ENCODE results near the gene SPDYE16.
"Not testable (repeated sequence)": the region's sequence is repeated elsewhere in the genome, so short reads cannot be mapped to it uniquely, and the experiment has no call there.

SPDYE16 gene

DNA sequence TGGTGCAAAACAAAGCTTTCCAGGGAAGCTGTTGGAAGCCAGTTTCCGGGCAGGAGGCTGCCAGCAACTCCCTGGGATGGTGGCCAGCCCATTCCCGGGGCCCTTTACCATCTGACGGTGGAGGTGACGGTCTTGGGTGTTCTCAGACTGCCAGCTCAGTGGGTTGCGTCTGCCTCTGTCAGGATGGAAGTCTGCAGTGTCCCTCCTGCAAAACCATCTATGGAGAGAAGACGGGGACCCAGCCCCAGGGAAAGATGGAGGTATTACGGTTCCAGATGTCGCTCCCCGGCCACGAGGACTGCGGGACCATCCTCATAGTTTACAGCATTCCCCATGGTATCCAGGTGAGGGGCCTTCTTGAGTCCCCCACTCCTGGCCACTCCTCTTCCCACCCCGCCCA lies 39.9 kb downstream of the SPDYE16 start:
- ATAC-seq (replicated peaks) = not testable (repeated sequence)

GRCh38 chr7:76502836-76503235 lies 40.3 kb downstream of the SPDYE16 start:
- not testable (repeated sequence) for H3K27me3 Mint-ChIP-seq; ATAC-seq (replicated peaks); DNase-seq; H3K4me3 Mint-ChIP-seq; H3K27ac Mint-ChIP-seq; H3K4me1 Mint-ChIP-seq; H3K9me3 Mint-ChIP-seq
- H3K36me3 Mint-ChIP-seq = peaks cover 17 to 36% of the 10 kb centered on the region in 2 donors

More for the DNA sequence above, 39.9 kb downstream of the SPDYE16 start:
- peaks cover 20 to 39% of the 10 kb centered on the region in 2 donors for H3K36me3 Mint-ChIP-seq
- H3K27me3 Mint-ChIP-seq, H3K4me3 Mint-ChIP-seq, H3K4me1 Mint-ChIP-seq, DNase-seq, H3K9me3 Mint-ChIP-seq, H3K27ac Mint-ChIP-seq: not testable (repeated sequence)

- H3K4me3 Mint-ChIP-seq; DNase-seq; H3K27me3 Mint-ChIP-seq; H3K9me3 Mint-ChIP-seq; H3K27ac Mint-ChIP-seq; H3K4me1 Mint-ChIP-seq; ATAC-seq (replicated peaks): not testable (repeated sequence)
- H3K36me3 Mint-ChIP-seq = peaks cover 14 to 34% of the 10 kb centered on the region in 2 donors
Observed at GRCh38 chr7:76502224-76502623, 40.9 kb downstream of the SPDYE16 start.

- peaks cover 10 to 19% of the 10 kb centered on the region in 2 donors for H3K36me3 Mint-ChIP-seq
- H3K27me3 Mint-ChIP-seq, H3K9me3 Mint-ChIP-seq, H3K4me3 Mint-ChIP-seq, DNase-seq, H3K4me1 Mint-ChIP-seq, H3K27ac Mint-ChIP-seq: not testable (repeated sequence)
- ATAC-seq (replicated peaks) = peak; percentile 85 to 94
Observed at GRCh38 chr7:76499924-76500241, 43.2 kb downstream of the SPDYE16 start.

DNA sequence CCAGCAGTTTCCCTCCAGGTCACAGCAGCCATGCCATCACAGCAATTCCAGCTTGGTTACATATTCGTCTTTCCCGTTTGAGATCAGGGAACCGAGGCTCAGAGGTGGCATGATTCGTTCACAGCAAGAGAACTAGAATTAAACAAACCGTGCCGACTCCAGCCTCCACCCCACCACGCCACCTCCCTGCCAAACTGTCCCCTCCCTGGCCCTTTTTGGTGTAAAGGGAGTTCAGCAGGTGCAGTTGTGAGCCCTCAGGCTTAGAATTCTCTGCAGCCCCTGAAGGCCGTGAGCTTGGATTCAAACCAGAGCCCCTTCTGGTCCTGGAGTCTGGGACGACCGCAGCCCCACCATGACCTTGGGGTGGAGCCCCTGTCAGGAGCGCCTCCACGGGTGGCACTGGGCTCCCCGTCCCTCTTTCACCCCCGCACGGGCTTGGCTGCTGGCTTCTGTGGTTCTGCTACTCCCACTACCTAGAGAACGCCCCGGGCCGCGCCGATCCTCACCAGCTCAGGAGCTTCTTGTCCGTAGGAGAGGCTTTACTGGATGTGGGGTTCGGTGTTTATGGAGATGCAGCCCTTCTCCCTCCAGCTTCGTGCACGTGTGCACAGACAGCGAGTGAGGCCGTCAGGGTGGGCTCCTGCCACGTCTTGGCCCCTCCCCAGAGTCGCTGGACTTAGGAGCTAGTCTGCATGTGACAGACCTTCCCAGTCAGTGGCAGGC lies 43.7 kb downstream of the SPDYE16 start:
- H3K36me3 Mint-ChIP-seq = peaks cover 5 to 14% of the 10 kb centered on the region in 2 donors
- DNase-seq, H3K4me1 Mint-ChIP-seq, H3K27me3 Mint-ChIP-seq, H3K9me3 Mint-ChIP-seq, H3K27ac Mint-ChIP-seq, H3K4me3 Mint-ChIP-seq: not testable (repeated sequence)
- peak; percentile 12 to 15 for ATAC-seq (replicated peaks)

DNA sequence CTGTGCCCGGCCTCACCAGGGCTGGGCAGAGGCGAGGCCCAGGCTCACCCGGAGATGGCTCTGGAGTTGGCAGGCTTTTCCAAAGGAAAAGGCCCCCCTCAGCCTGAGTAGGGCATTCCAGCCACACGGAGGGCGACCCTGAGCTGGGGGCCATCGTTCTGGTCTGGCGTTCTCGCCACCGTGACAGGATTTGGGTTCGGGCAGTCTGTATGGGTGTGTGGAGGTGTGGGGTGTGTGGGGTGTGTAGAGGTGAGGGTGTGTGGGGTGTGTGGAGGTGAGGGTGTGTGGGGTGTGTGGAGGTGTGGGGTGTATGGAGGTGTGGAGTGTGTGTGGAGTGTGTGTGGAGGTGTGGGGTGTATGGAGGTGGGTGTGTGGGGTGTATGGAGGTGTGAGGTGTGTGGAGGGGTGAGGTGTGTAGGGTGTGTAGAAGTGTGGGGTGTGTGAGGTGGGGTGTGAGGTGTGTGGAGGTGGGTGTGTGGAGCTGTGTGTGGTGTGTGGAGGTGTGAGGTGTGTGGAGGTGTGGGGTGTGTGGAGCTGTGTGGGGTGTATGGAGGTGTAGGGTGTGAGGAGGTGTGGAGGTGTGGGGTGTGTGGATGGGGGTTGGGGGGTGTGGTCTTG lies 44.4 kb downstream of the SPDYE16 start:
- DNase-seq; H3K27me3 Mint-ChIP-seq; H3K4me1 Mint-ChIP-seq; H3K27ac Mint-ChIP-seq; ATAC-seq (replicated peaks); H3K9me3 Mint-ChIP-seq; H3K4me3 Mint-ChIP-seq: not testable (repeated sequence)
- H3K36me3 Mint-ChIP-seq = peaks cover 5 to 14% of the 10 kb centered on the region in 2 donors

DNA sequence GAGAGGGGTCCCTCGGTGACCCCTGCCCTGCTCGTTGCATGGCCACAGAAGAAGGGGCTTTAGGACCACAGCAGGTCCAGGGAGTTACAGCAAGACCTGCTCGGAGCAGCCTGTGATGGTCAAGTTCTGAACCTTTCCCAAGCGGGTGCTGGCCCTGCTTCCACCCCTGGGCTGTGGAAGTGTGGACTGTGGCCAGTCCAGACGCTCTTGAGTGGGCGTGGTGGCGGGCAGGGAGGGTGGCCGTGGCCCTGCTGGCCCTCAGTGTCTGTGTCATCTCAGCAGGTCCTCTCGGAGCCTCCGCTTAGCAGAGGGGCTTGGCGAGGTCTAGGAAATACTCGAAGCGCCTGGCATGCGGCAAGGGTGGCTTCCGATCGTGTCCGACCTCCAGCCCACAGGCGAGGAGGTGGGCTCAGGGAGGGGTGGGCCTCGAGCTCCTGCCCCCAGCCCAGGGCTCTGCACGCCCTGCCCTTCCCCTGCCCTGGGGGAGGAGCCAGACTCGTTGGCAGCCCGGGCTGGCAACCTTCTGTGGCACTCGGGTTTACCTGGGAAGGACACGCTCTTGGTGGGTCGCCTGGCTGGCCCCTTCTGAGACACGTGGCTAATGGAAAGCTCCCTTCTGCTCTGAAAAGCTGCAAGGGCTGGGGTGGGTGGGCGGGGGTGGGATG lies 45.0 kb downstream of the SPDYE16 start:
- not testable (repeated sequence) for H3K27me3 Mint-ChIP-seq; H3K27ac Mint-ChIP-seq; DNase-seq; ATAC-seq (replicated peaks); H3K4me3 Mint-ChIP-seq; H3K4me1 Mint-ChIP-seq; H3K9me3 Mint-ChIP-seq
- peaks cover 5 to 14% of the 10 kb centered on the region in 2 donors for H3K36me3 Mint-ChIP-seq

- ATAC-seq (replicated peaks); H3K4me1 Mint-ChIP-seq; H3K9me3 Mint-ChIP-seq; H3K27ac Mint-ChIP-seq; H3K27me3 Mint-ChIP-seq; H3K4me3 Mint-ChIP-seq; H3K36me3 Mint-ChIP-seq; DNase-seq: not testable (repeated sequence)
Observed at GRCh38 chr7:76495717-76496116, 47.4 kb downstream of the SPDYE16 start.

GRCh38 chr7:76492139-76492538 lies 51.0 kb downstream of the SPDYE16 start:
- H3K9me3 Mint-ChIP-seq, H3K27ac Mint-ChIP-seq, H3K4me3 Mint-ChIP-seq: not testable (repeated sequence)

GRCh38 chr7:76487969-76488368 lies 55.1 kb downstream of the SPDYE16 start:
- not testable (repeated sequence) for H3K36me3 Mint-ChIP-seq; DNase-seq; H3K4me3 Mint-ChIP-seq; ATAC-seq (replicated peaks); H3K27ac Mint-ChIP-seq; H3K4me1 Mint-ChIP-seq; H3K9me3 Mint-ChIP-seq; H3K27me3 Mint-ChIP-seq

More at GRCh38 chr7:76492139-76492538, 51.0 kb downstream of the SPDYE16 start:
- not testable (repeated sequence) for DNase-seq, H3K4me1 Mint-ChIP-seq, H3K27me3 Mint-ChIP-seq, H3K36me3 Mint-ChIP-seq
- ATAC-seq (replicated peaks) = peak; percentile 25 to 34

DNA sequence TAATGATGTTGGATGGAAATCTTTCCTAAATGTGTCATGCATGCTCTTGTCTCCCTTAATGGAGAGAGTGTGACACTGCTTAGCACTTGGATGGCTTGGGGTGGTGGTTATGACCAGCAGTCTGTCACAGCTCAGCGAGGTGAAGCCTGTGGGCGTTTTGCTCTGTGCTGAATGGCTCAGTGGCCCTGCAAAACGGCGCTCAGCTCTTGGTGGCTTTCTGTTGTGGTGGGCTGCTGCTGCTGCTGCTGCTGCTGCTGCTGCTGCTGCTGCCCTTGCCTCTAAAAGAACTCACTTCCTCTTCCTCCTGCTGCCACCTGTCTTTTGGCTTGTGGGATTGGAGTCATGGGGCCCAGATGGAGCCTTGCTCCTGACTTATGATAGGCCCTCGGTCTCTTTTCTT lies 56.5 kb downstream of the SPDYE16 start:
- not testable (repeated sequence) for H3K9me3 Mint-ChIP-seq, H3K4me1 Mint-ChIP-seq, H3K27me3 Mint-ChIP-seq, H3K4me3 Mint-ChIP-seq
- ATAC-seq (replicated peaks) = peak; percentile 99
- peak; percentile 65 for DNase-seq
- Mint-ChIP-seq H3K36me3 (peaks cover 11 to 15% of the 10 kb centered on the region in 2 donors), H3K27ac (peak overlapping the region; percentile 83)

- DNase-seq, H3K27me3 Mint-ChIP-seq, H3K9me3 Mint-ChIP-seq, H3K27ac Mint-ChIP-seq, H3K4me1 Mint-ChIP-seq, H3K4me3 Mint-ChIP-seq: not testable (repeated sequence)
- peaks cover 11 to 15% of the 10 kb centered on the region in 2 donors for H3K36me3 Mint-ChIP-seq
- ATAC-seq (replicated peaks) = peak; percentile 14 to 20
Observed at GRCh38 chr7:76485822-76486610, 57.1 kb downstream of the SPDYE16 start.

DNA sequence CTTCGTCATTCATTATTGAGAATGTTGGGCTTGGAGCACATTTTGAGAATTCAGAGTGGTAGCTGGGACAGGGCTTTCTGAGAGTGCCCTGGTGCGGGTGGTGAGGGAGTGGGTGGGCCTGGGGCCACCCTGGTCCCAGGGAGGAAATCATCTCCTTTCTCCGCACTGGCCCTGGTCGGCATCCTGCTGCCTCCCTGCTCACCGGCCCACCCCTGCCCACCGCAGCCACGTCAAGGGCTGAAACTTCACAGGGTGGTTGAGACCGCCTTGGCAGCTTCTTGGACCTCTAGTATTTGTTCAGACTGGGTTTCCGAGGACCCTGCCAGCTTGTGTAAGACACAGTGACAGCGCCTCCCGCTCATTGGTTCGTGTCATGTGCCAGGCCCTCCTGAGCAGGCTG lies 58.6 kb downstream of the SPDYE16 start:
- not testable (repeated sequence) for H3K4me3 Mint-ChIP-seq; ATAC-seq (replicated peaks); H3K4me1 Mint-ChIP-seq

DNA sequence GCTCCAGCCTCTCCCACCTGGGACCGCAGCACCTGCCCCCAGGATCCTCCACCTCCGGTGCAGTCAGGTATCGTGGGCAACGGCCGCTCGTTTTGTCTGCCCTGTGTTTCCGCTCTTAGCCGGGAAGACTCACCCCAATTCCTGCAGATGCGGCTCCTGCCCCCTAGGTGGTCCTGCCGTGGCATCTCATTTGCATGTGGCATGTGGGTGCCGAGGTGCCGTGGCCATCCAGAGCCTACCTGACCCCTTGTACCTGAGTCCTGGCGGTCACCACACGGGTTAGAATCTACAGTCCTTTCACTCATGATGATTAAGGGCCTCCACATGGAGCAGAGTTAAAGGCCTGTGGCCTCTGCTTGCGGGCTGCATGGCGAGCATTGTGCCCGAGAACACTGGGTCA lies 60.0 kb downstream of the SPDYE16 start:
- peak overlapping the region; percentile 47 for H3K27ac Mint-ChIP-seq
- H3K36me3 Mint-ChIP-seq = peaks cover 11 to 15% of the 10 kb centered on the region in 2 donors
- not testable (repeated sequence) for ATAC-seq (replicated peaks); H3K4me1 Mint-ChIP-seq; DNase-seq; H3K9me3 Mint-ChIP-seq; H3K4me3 Mint-ChIP-seq; H3K27me3 Mint-ChIP-seq

More for the DNA sequence above, 58.6 kb downstream of the SPDYE16 start:
- not testable (repeated sequence) for DNase-seq, H3K9me3 Mint-ChIP-seq, H3K27ac Mint-ChIP-seq, H3K27me3 Mint-ChIP-seq
- peaks cover 11 to 15% of the 10 kb centered on the region in 2 donors for H3K36me3 Mint-ChIP-seq

Measured in stimulated activated naive B cell treated with anti-CD40 and anti-IgM and Interleukin-4, amounts not matched to agents 10 μg/mL and 1 μg/mL and 100 μg/mL, for 72 hours (primary cell).